SK-N-SH treated with all-trans-retinoic acid at 6 μM for 48 hours (cell line): ENCODE results near the gene CDC42BPB.

Source experiments
- ATAC-seq: fragments of 200-7000 bp; cut with Tn5 transposase; 3 replicates; pipeline ENCODE4 v1.9.1; 2020; ENCODE audit warnings: mild to moderate bottlenecking, moderate library complexity
- CREB5 ChIP-seq: fragments of 250-450 bp; sonication (Bioruptor Pico); IDR thresholded peaks from 2 replicates; pipeline ENCODE4 v1.5.1; 2020; ENCODE audit warnings: low read depth, mild to moderate bottlenecking, moderate library complexity
- CSDC2 ChIP-seq: fragments of 250-450 bp; sonication (Bioruptor Pico); IDR thresholded peaks from 2 replicates; pipeline ENCODE4 v1.5.0; 2020; ENCODE audit warnings: mild to moderate bottlenecking, moderate library complexity
- CSRNP3 ChIP-seq: fragments of 250-450 bp; sonication (Bioruptor Pico); IDR thresholded peaks from 2 replicates; pipeline ENCODE4 v1.5.1; 2021; ENCODE audit warnings: mild to moderate bottlenecking, moderate library complexity
- ESRRG ChIP-seq: fragments of 250-450 bp; sonication (Bioruptor Pico); IDR thresholded peaks from 2 replicates; pipeline ENCODE4 v1.6.1; 2021; ENCODE audit warnings: mild to moderate bottlenecking
- ISL1 ChIP-seq: fragments of 250-450 bp; sonication (Bioruptor Pico); IDR thresholded peaks from 2 replicates; pipeline ENCODE4 v2.1.2; 2022; ENCODE audit warnings: mild to moderate bottlenecking, moderate library complexity
- OSR1 ChIP-seq: fragments of 250-450 bp; sonication (Bioruptor Pico); IDR thresholded peaks from 2 replicates; pipeline ENCODE4 v1.8.0; 2022; ENCODE audit warnings: moderate library complexity, mild to moderate bottlenecking, inconsistent platforms
- PATZ1 ChIP-seq: fragments of 250-450 bp; sonication (Bioruptor Pico); IDR thresholded peaks from 2 replicates; pipeline ENCODE4 v1.8.0; 2020; ENCODE audit warnings: mild to moderate bottlenecking, moderate library complexity, borderline replicate concordance
- POU6F1 ChIP-seq: fragments of 250-450 bp; sonication (Bioruptor Pico); IDR thresholded peaks from 2 replicates; pipeline ENCODE4 v1.8.0; 2021; ENCODE audit warnings: low read depth, mild to moderate bottlenecking, moderate library complexity, borderline replicate concordance
- PPARA ChIP-seq: fragments of 250-450 bp; sonication (Bioruptor Pico); IDR thresholded peaks from 2 replicates; pipeline ENCODE4 v1.5.0; 2020; ENCODE audit warnings: mild to moderate bottlenecking, borderline replicate concordance
- RARB ChIP-seq: fragments of 250-450 bp; sonication (Bioruptor Pico); IDR thresholded peaks from 2 replicates; pipeline ENCODE4 v1.8.0; 2021; ENCODE audit warnings: mild to moderate bottlenecking, moderate library complexity
- TCF4 ChIP-seq: fragments of 250-450 bp; sonication (Bioruptor Pico); IDR thresholded peaks from 2 replicates; pipeline ENCODE4 v1.8.0; 2021; ENCODE audit warnings: mild to moderate bottlenecking, moderate library complexity, borderline replicate concordance
- TOX ChIP-seq: fragments of 250-450 bp; sonication (Bioruptor Pico); IDR thresholded peaks from 2 replicates; pipeline ENCODE4 v1.8.0; 2021; ENCODE audit warnings: mild to moderate bottlenecking, moderate library complexity, borderline replicate concordance
- TSHZ2 ChIP-seq: fragments of 250-450 bp; sonication (Bioruptor Pico); IDR thresholded peaks from 2 replicates; pipeline ENCODE4 v1.5.0; 2020; ENCODE audit warnings: mild to moderate bottlenecking, moderate library complexity
- ZC3H10 ChIP-seq: fragments of 250-450 bp; sonication (Bioruptor Pico); IDR thresholded peaks from 2 replicates; pipeline ENCODE4 v1.5.1; 2021; ENCODE audit warnings: mild to moderate bottlenecking, moderate library complexity
- ZFP3 ChIP-seq: fragments of 250-450 bp; sonication (Bioruptor Pico); IDR thresholded peaks from 2 replicates; pipeline ENCODE4 v1.5.0; 2020; ENCODE audit warnings: mild to moderate bottlenecking, moderate library complexity
- ZFP30 ChIP-seq: fragments of 450-650 bp; formaldehyde crosslinking; IDR thresholded peaks from 2 replicates; pipeline ENCODE4 v1.5.0; 2022; ENCODE audit warnings: mild to moderate bottlenecking, moderate library complexity
- ZNF70 ChIP-seq: fragments of 450-650 bp; formaldehyde crosslinking; IDR thresholded peaks from 2 replicates; pipeline ENCODE4 v1.5.0; 2020; ENCODE audit warnings: mild to moderate bottlenecking, moderate library complexity
- ZNF8 ChIP-seq: fragments of 450-650 bp; formaldehyde crosslinking; IDR thresholded peaks from 2 replicates; pipeline ENCODE4 v1.5.0; 2020; ENCODE audit warnings: mild to moderate bottlenecking, moderate library complexity

CDC42BPB gene

GRCh38 chr14:103003351-103003615, 54.1 kb downstream of the CDC42BPB start:
- no peak for ATAC-seq
- no peak for TF ChIP-seq ISL1 (CRISPR knock-in tag)

- no peak for TF ChIP-seq ZC3H10 (CRISPR knock-in tag)
- TF ChIP-seq RARB (CRISPR knock-in tag) = no peak
- no peak for TF ChIP-seq TOX
- TF ChIP-seq CSRNP3 (CRISPR knock-in tag) = no peak
- TF ChIP-seq PATZ1 (CRISPR knock-in tag) = no peak
- TF ChIP-seq ZNF8 (CRISPR knock-in tag) = no peak
- TF ChIP-seq TSHZ2 (CRISPR knock-in tag) = no peak
- no peak for TF ChIP-seq PPARA
- TF ChIP-seq TCF4 (CRISPR knock-in tag) = no peak
- no peak for TF ChIP-seq ESRRG (CRISPR knock-in tag)
- no peak for TF ChIP-seq ZFP3
- TF ChIP-seq ISL1 (CRISPR knock-in tag) = no peak
- TF ChIP-seq OSR1 = no peak
- TF ChIP-seq CREB5 (CRISPR knock-in tag) = no peak
- TF ChIP-seq ZNF70 (CRISPR knock-in tag) = no peak
- no peak for ATAC-seq
These were observed 54.6 kb downstream of the CDC42BPB start for GRCh38 chr14:103002578-103003350.

- ATAC-seq = no peak
- TF ChIP-seq CREB5 (CRISPR knock-in tag) = no peak
- no peak for TF ChIP-seq POU6F1
These were observed 55.5 kb downstream of the CDC42BPB start for GRCh38 chr14:103001651-103002396.

GRCh38 chr14:103001226-103001625, 56.1 kb downstream of the CDC42BPB start:
- no peak for TF ChIP-seq ZFP30 (CRISPR knock-in tag)
- TF ChIP-seq ISL1 (CRISPR knock-in tag) = no peak
- TF ChIP-seq ZNF8 (CRISPR knock-in tag) = no peak
- no peak for TF ChIP-seq PPARA
- no peak for TF ChIP-seq CSDC2 (CRISPR knock-in tag)
- no peak for TF ChIP-seq PATZ1 (CRISPR knock-in tag)
- no peak for ATAC-seq
